Measurements from ENCODE around the gene AQP1. TPM values are rescaled to one million over a fixed set of nuclear protein-coding genes. Genes with fewer than 3 reads are reported as not detected.

The AQP1 gene
- total and polyA plus RNA-seq, 10 of the 15 experiments (the other 5 are each of a cell fraction or from before 2014, with no cell fraction given), result 0.03 to 0.64 TPM; not detected in 8

DNA sequence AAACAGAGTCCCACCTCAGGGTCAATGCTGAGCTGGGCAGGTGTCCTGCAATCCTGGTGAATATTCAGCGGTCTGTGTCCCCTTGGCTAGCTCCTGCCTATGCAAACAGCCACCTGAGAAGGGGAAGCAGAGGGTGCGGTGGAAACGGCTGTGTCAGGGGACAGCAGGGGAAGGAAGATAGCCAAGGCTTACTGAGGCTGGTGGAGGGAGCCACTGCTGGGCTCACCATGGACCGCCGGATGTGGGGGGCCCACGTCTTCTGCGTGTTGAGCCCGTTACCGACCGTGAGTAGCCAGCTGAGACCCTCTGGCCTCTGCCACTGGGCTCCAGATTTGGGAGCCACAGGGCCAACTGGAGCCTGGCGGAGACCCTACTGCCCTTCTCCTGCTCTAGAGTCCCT is 52.2 kb downstream of the AQP1 start, which contains the start of gene GHRHR:
Gene GHRHR (plus strand): TSS at position 112 of the 400 bp plus-strand sequence. CDS start 116 bp downstream, at position 228.
- intact Hi-C loops (cut with micrococcal nuclease; ENCODE audit: unreplicated experiment), result no loop called here
- FAIRE-seq, result no peak
- BruUV-seq (replicated peaks), result no TSS peak
- no peaks in the 10 kb centered on the region for H4K20me1 ChIP-seq (ENCODE audit: control insufficient read depth, insufficient read depth)
- H3K9ac ChIP-seq (ENCODE audit: control insufficient read depth, insufficient read depth, low read length), result no peak within 1 kb of the TSS
- no peak within 1 kb of the TSS for H3K4me3 ChIP-seq
- POLR2A ChIA-PET, result no interaction called here
- H3K79me2 ChIP-seq (ENCODE audit: control insufficient read depth, insufficient read depth, low read length), result no peaks in the 10 kb centered on the region
- RAD21 ChIA-PET (ENCODE audit: unreplicated experiment), result no interaction called here
- H3K4me1 ChIP-seq (ENCODE audit: control insufficient read depth, insufficient read depth, low read length), result no peaks in the 10 kb centered on the region
- H3K36me3 ChIP-seq (ENCODE audit: control insufficient read depth in 2 of 2, insufficient read depth in 2 of 2, low read length in 1 of 2), result no peaks in the 10 kb centered on the region
- DNase-seq (ENCODE audit: low read depth, low spot score), result no peak
- CTCF ChIA-PET, result interaction anchor here (0.8 to 2.3 kb wide), 2 partner anchors 11 to 20 kb away, joined by 3 to 12 read pairs; no protein-coding TSS in a partner anchor
- ATAC-seq, result no peak
- no peak within 1 kb of the TSS for H3K27ac ChIP-seq (ENCODE audit: control insufficient read depth, insufficient read depth)
- no peak within 1 kb of the TSS for H2AFZ ChIP-seq (ENCODE audit: control insufficient read depth, low read depth, low read length)
- TF ChIP-seq WRNIP1 (IDR thresholded peaks at IDR 0.05; ENCODE audit: borderline replicate concordance, low read depth, low read length) (no peak), NR2C1 (IDR thresholded peaks at IDR 0.05) (no peak), EZH2 (IDR thresholded peaks at IDR 0.05; ENCODE audit: borderline replicate concordance, control insufficient read depth, low read depth, low read length) (no peak), PAX8 (IDR thresholded peaks at IDR 0.05) (no peak), TCF3 (IDR thresholded peaks at IDR 0.05; ENCODE audit: borderline replicate concordance, insufficient read depth, low read depth, low read length) (no peak)
- H3K9me3 ChIP-seq (replicated peaks; ENCODE audit: control insufficient read depth, insufficient read depth, low read length), result no peaks in the 10 kb centered on the region
- 25% methylated on average over 11 of the region's 11 CpGs for WGBS (ENCODE audit: insufficient coverage, insufficient replicate concordance, low lambda C conversion rate, missing lambda C conversion rate)
- H3K27me3 ChIP-seq (replicated peaks in 1 of 2; ENCODE audit: control insufficient read depth in 2 of 2, insufficient read depth in 2 of 2, low read length in 1 of 2), result no peaks in the 10 kb centered on the region
- SMC1A ChIA-PET (ENCODE audit: uncharacterized antibody, unreplicated experiment), result no interaction called here
- in situ Hi-C loops (cut with MboI), result no loop called here
- no peak within 1 kb of the TSS for H3K4me2 ChIP-seq (ENCODE audit: control insufficient read depth, insufficient read depth)

DNA sequence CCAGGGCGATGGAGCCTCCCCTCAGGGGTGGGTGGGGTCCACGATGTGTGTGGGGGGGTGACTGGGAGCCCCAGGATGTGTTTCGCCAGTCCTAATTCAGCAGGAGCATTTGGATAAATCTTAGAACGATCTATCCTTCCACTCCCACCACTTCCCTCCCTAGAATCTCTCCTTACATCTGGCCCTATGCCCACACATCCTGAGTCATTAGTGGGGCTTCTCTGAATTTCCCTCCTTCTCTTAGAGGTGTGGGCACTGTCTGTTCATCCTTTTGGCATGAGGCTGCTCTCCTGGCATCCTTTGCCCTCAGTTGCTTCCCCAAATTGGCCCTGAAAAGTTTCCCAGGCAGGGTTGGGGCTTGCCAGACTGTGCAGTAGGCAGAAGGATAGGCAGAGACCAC is 53.7 kb downstream of the AQP1 start:
- FAIRE-seq (no peak), DNase-seq (ENCODE audit: low read depth, low spot score) (no peak), ATAC-seq (no peak)
- Histone ChIP-seq H3K27me3 (replicated peaks in 1 of 2; ENCODE audit: control insufficient read depth in 2 of 2, insufficient read depth in 2 of 2, low read length in 1 of 2) (no peaks in the 10 kb centered on the region), H3K4me3 (no peak overlapping the region), H3K4me1 (ENCODE audit: control insufficient read depth, insufficient read depth, low read length) (no peaks in the 10 kb centered on the region), H3K9ac (ENCODE audit: control insufficient read depth, insufficient read depth, low read length) (no peak overlapping the region), H3K9me3 (replicated peaks; ENCODE audit: control insufficient read depth, insufficient read depth, low read length) (no peaks in the 10 kb centered on the region), H3K4me2 (ENCODE audit: control insufficient read depth, insufficient read depth) (no peak overlapping the region), H3K79me2 (ENCODE audit: control insufficient read depth, insufficient read depth, low read length) (no peaks in the 10 kb centered on the region), H3K36me3 (ENCODE audit: control insufficient read depth in 2 of 2, insufficient read depth in 2 of 2, low read length in 1 of 2) (no peaks in the 10 kb centered on the region), H3K27ac (ENCODE audit: control insufficient read depth, insufficient read depth) (no peak overlapping the region), H2AFZ (ENCODE audit: control insufficient read depth, low read depth, low read length) (no peak overlapping the region), H4K20me1 (ENCODE audit: control insufficient read depth, insufficient read depth) (no peaks in the 10 kb centered on the region)
- 0% methylated on average over 4 of the region's 4 CpGs for WGBS (ENCODE audit: insufficient coverage, insufficient replicate concordance, low lambda C conversion rate, missing lambda C conversion rate)
- no TSS peak for BruUV-seq (replicated peaks)
- CTCF ChIA-PET, result interaction anchor here (2.3 kb wide), 1 partner anchor 9 kb away, joined by 12 read pairs; no protein-coding TSS in a partner anchor
- POLR2A ChIA-PET, result no interaction called here
- RAD21 ChIA-PET (ENCODE audit: unreplicated experiment), result no interaction called here
- intact Hi-C loops (cut with micrococcal nuclease; ENCODE audit: unreplicated experiment) (no loop called here), in situ Hi-C loops (cut with MboI) (no loop called here)
- SMC1A ChIA-PET (ENCODE audit: uncharacterized antibody, unreplicated experiment), result no interaction called here
- no peak for TF ChIP-seq JUNB (IDR thresholded peaks at IDR 0.05)
- TF ChIP-seq RAD51 (IDR thresholded peaks at IDR 0.05), result no peak
- TF ChIP-seq HDAC2 (IDR thresholded peaks at IDR 0.05), result no peak
- no peak for TF ChIP-seq PAX5 (IDR thresholded peaks at IDR 0.05; ENCODE audit: borderline replicate concordance, low read depth, low read length)
- TF ChIP-seq FOS (IDR thresholded peaks at IDR 0.05; ENCODE audit: borderline replicate concordance, extremely low read depth, insufficient read length), result no peak
- TF ChIP-seq EED (IDR thresholded peaks at IDR 0.05; ENCODE audit: low read depth), result no peak
- no peak for TF ChIP-seq YBX1 (IDR thresholded peaks at IDR 0.05)
